H9 (cell line): ENCODE measurements around the gene PNMA1. TPM values are rescaled to one million over a fixed set of nuclear protein-coding genes. Genes with fewer than 3 reads are reported as not detected.
A peak's percentile ranks its signal among the peaks of the same experiment; 100 is the strongest.

ENCODE experiments used
- DNase-seq: peaks from one replicate; pipeline ENCODE4 v3.0.0-alpha.2; 2017
- H2AFZ ChIP-seq: one replicate; pipeline ENCODE4 v1.6.1; 2013; ENCODE audit warnings: mild to moderate bottlenecking, low read length, control low read depth, moderate library complexity
- H2AK5ac ChIP-seq: 2 replicates; pipeline ENCODE4 v1.6.1; 2013; ENCODE audit warnings: low read length, control low read depth, mixed read lengths; ENCODE audit not compliant: insufficient read length
- H2BK120ac ChIP-seq: one replicate; pipeline ENCODE4 v1.6.1; 2013; ENCODE audit warnings: low read depth, mild to moderate bottlenecking, low read length, control low read depth, inconsistent platforms; ENCODE audit not compliant: poor library complexity, severe bottlenecking
- H2BK12ac ChIP-seq: 2 replicates; pipeline ENCODE4 v1.6.1; 2013; ENCODE audit warnings: low read length, control low read depth, mixed read lengths, low read depth; ENCODE audit not compliant: insufficient read length
- H2BK15ac ChIP-seq: 2 replicates; pipeline ENCODE4 v1.6.1; 2013; ENCODE audit warnings: low read depth, low read length, control low read depth
- H2BK20ac ChIP-seq: one replicate; pipeline ENCODE4 v1.6.1; 2013; ENCODE audit warnings: low read depth, mild to moderate bottlenecking, low read length, control low read depth, inconsistent platforms; ENCODE audit not compliant: poor library complexity, severe bottlenecking
- H2BK5ac ChIP-seq: 2 replicates; pipeline ENCODE4 v1.6.1; 2013; ENCODE audit warnings: low read length, control low read depth, mixed read lengths; ENCODE audit not compliant: insufficient read length
- H3K14ac ChIP-seq: 2 replicates; pipeline ENCODE4 v1.6.1; 2013; ENCODE audit warnings: low read length, control low read depth; ENCODE audit not compliant: insufficient read depth
- H3K18ac ChIP-seq: 2 replicates; pipeline ENCODE4 v1.6.1; 2013; ENCODE audit warnings: low read depth, mild to moderate bottlenecking, mixed read lengths, low read length, control low read depth; ENCODE audit not compliant: insufficient read length
- H3K23ac ChIP-seq: 2 replicates; pipeline ENCODE4 v1.6.1; 2013; ENCODE audit warnings: low read length, control low read depth, mixed read lengths, low read depth; ENCODE audit not compliant: insufficient read length
- H3K23me2 ChIP-seq: 2 replicates; pipeline ENCODE4 v1.6.1; 2013; ENCODE audit warnings: low read depth, mild to moderate bottlenecking, mixed read lengths, low read length, control low read depth; ENCODE audit not compliant: insufficient read length, poor library complexity, severe bottlenecking
- H3K27ac ChIP-seq: 2 replicates; pipeline ENCODE4 v1.5.1; 2013; ENCODE audit warnings: low read length, control low read depth, mixed read lengths, low read depth; ENCODE audit not compliant: insufficient read length
- H3K27me3 ChIP-seq: 2 replicates; pipeline ENCODE4 v1.6.1; 2013; ENCODE audit warnings: low read length, control low read depth, inconsistent platforms; ENCODE audit not compliant: insufficient read depth
- H3K4ac ChIP-seq: 2 replicates; pipeline ENCODE4 v1.6.1; 2013; ENCODE audit warnings: low read depth, mild to moderate bottlenecking, control low read depth, inconsistent platforms, low read length, moderate library complexity
- H3K4me1 ChIP-seq: 2 replicates; pipeline ENCODE4 v1.6.1; 2013; ENCODE audit warnings: low read length, control low read depth, inconsistent platforms; ENCODE audit not compliant: insufficient read depth
- H3K4me2 ChIP-seq: 2 replicates; pipeline ENCODE4 v1.6.1; 2013; ENCODE audit warnings: low read length, control low read depth, mixed read lengths; ENCODE audit not compliant: insufficient read length, insufficient read depth
- H3K56ac ChIP-seq: 2 replicates; pipeline ENCODE4 v1.6.1; 2013; ENCODE audit warnings: low read depth, mild to moderate bottlenecking, mixed read lengths, low read length, control low read depth; ENCODE audit not compliant: insufficient read length
- H3K79me1 ChIP-seq: 2 replicates; pipeline ENCODE4 v1.6.1; 2013; ENCODE audit warnings: low read depth, mild to moderate bottlenecking, moderate library complexity, low read length, control low read depth, inconsistent platforms; ENCODE audit not compliant: insufficient read depth, poor library complexity, severe bottlenecking
- H3K79me2 ChIP-seq: 2 replicates; pipeline ENCODE4 v1.6.1; 2013; ENCODE audit warnings: low read length, control low read depth, inconsistent platforms; ENCODE audit not compliant: insufficient read depth
- H3K9ac ChIP-seq: 2 replicates; pipeline ENCODE4 v1.6.1; 2013; ENCODE audit warnings: low read length, control low read depth, mixed read lengths; ENCODE audit not compliant: insufficient read length; ENCODE audit errors: extremely low read depth
- H3K9me3 ChIP-seq: one replicate; pipeline ENCODE4 v1.6.1; 2013; ENCODE audit warnings: low read depth, low read length, inconsistent platforms; ENCODE audit not compliant: control insufficient read depth
- H3T11ph ChIP-seq: one replicate; pipeline ENCODE4 v1.6.1; 2013; ENCODE audit warnings: mild to moderate bottlenecking, low read length, control low read depth, inconsistent platforms
- H4K20me1 ChIP-seq: one replicate; pipeline ENCODE4 v1.6.1; 2013; ENCODE audit not compliant: control insufficient read depth, insufficient read length, insufficient read depth
- H4K5ac ChIP-seq: 2 replicates; pipeline ENCODE4 v1.6.1; 2013; ENCODE audit warnings: low read depth, mild to moderate bottlenecking, mixed read lengths, low read length, control low read depth; ENCODE audit not compliant: insufficient read length
- H4K8ac ChIP-seq: replicated peaks from 2 replicates; pipeline ENCODE4 v1.6.1; 2013; ENCODE audit warnings: low read length, control low read depth, mixed read lengths, low read depth; ENCODE audit not compliant: insufficient read length
- H4K91ac ChIP-seq: 2 replicates; pipeline ENCODE4 v1.6.1; 2013; ENCODE audit warnings: low read depth, mild to moderate bottlenecking, moderate library complexity, mixed read lengths, low read length, control low read depth; ENCODE audit not compliant: insufficient read length
- H3K27ac Mint-ChIP-seq, 3 experiments: 2 replicates in 2 of 3; 3 replicates in 1 of 3; pipeline ENCODE4 v1.8.0; 2020 to 2021; ENCODE audit warnings: mixed read lengths in 3 of 3, mild to moderate bottlenecking in 1 of 3, moderate library complexity in 1 of 3
- H3K27me3 Mint-ChIP-seq: 2 replicates; pipeline ENCODE4 v1.8.0; 2021; ENCODE audit warnings: low read depth, mild to moderate bottlenecking, moderate library complexity, mixed read lengths
- H3K36me3 Mint-ChIP-seq, 3 experiments: 2 replicates in 2 of 3; 3 replicates in 1 of 3; pipeline ENCODE4 v1.8.0; 2020 to 2021; ENCODE audit warnings: low read depth in 3 of 3, mixed read lengths in 3 of 3; ENCODE audit not compliant: insufficient read depth in 1 of 3
- H3K4me1 Mint-ChIP-seq, 2 experiments: 2 replicates each; pipeline ENCODE4 v1.8.0; 2020; ENCODE audit warnings: mixed read lengths in 2 of 2
- H3K4me3 Mint-ChIP-seq, 2 experiments: 2 replicates in 1 of 2; 3 replicates in 1 of 2; pipeline ENCODE4 v1.8.0; 2020 to 2021; ENCODE audit warnings: mild to moderate bottlenecking in 2 of 2, mixed read lengths in 2 of 2, moderate library complexity in 1 of 2
- H3K9me3 Mint-ChIP-seq, 2 experiments: 2 replicates in 1 of 2; 3 replicates in 1 of 2; pipeline ENCODE4 v1.8.0; 2020; ENCODE audit warnings: mild to moderate bottlenecking in 2 of 2, mixed read lengths in 2 of 2, moderate library complexity in 1 of 2
- CTCF ChIP-seq: fragments of 200-600 bp; sonication (generic); conservative IDR thresholded peaks from 3 replicates; pipeline ENCODE4 v1.8.0; 2021; ENCODE audit warnings: antibody characterized with exemption, mild to moderate bottlenecking
- whole genome bisulfite sequencing: extraction: QIAGEN DNeasy Blood & Tissue Kit; methylation state at CpG from one replicate; pipeline ENCODE4 v1.1.7; 2013; ENCODE audit warnings: missing lambda C conversion rate, low lambda C conversion rate, mixed read lengths; ENCODE audit not compliant: insufficient read length; ENCODE audit errors: extremely low coverage; 5-methylcytosine and 5-hydroxymethylcytosine counted together
- total RNA-seq: library from RNA; stranded (reverse); gene quantifications from 2 replicates; pipeline ENCODE4 v1.2.1, GENCODE V29; 2021

PNMA1 gene
- total RNA-seq, 1 experiment from 2014 or later = 56.1 TPM

DNA sequence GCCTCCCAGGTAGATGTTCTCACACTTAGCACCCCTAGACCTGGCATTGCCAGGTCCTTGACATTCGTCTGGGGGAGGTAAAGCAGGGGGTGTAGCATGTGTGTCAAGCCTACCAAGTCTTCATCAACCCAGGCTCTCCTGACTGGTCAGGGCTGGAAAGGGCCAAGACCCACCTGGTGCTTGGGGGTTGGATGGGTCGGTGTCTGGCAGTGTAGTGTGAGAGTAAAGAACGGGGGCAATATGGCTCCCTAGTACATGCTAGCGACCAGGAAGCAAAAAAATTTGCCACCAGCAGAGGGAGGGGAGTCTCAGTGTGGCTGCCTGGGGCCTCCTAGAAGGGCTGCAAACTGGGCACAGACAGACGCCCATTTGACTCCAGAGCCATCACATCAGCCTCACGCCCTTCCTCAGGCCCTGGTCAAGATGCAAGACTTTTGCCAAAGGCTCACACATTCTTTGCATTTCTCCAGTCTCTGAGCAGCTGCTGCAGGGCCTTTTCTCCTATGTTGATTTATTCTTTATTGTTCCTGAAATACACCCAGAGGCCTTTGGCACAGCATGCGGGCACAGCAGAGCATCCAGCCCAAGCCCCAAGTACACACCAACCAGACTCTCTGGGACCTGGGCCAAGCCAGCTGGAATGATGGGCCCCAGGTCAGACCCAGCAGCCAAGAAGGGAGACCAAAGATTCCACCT, 38.3 kb upstream of the PNMA1 start:
- H3K4me1 Mint-ChIP-seq = peaks cover 38 to 51% of the 10 kb centered on the region in 2 experiments
- H3K27me3 Mint-ChIP-seq = peaks cover 3% of the 10 kb centered on the region
- Histone ChIP-seq H3K27me3 (no peaks in the 10 kb centered on the region), H3K23me2 (no peaks in the 10 kb centered on the region), H3K9ac (no peak overlapping the region), H3K9me3 (no peaks in the 10 kb centered on the region), H2BK20ac (no peak overlapping the region), H3K56ac (no peak overlapping the region), H2BK5ac (no peak overlapping the region), H3K18ac (no peak overlapping the region), H2BK15ac (no peak overlapping the region), H4K5ac (no peak overlapping the region), H4K20me1 (peaks cover 2% of the 10 kb centered on the region), H2BK120ac (no peak overlapping the region), H3K23ac (no peak overlapping the region), H3T11ph (no peak overlapping the region), H3K4ac (no peak overlapping the region), H4K8ac (no peak overlapping the region), H3K79me2 (peaks cover 3% of the 10 kb centered on the region; the same call in 1 of the 2 replicates), H2BK12ac (no peak overlapping the region), H2AK5ac (no peak overlapping the region), H3K14ac (no peak overlapping the region), H3K4me2 (no peak overlapping the region), H3K4me1 (peaks cover under 1% of the 10 kb centered on the region; the same call in 1 of the 2 replicates), H4K91ac (no peak overlapping the region), H3K27ac (no peak overlapping the region), H2AFZ (no peak overlapping the region), H3K79me1 (no peaks in the 10 kb centered on the region)
- TF ChIP-seq CTCF = peak; percentile 44; the same call in 2 of the 3 replicates
- H3K4me3 Mint-ChIP-seq = no peak overlapping the region
- DNase-seq = peak; percentile 41
- H3K9me3 Mint-ChIP-seq = no peaks in the 10 kb centered on the region
- H3K27ac Mint-ChIP-seq = peak overlapping the region in 1 of 3 experiments; percentile 82; a peak in 1 of 7 replicates
- no CpG with 5 or more reads among the region's 7 CpGs for WGBS
- H3K36me3 Mint-ChIP-seq = no peaks in the 10 kb centered on the region
